ENCODE data around the gene CIDEC.
"Not testable (repeated sequence)": the region's sequence is repeated elsewhere in the genome, so short reads cannot be mapped to it uniquely, and the experiment has no call there.

CIDEC gene

DNA sequence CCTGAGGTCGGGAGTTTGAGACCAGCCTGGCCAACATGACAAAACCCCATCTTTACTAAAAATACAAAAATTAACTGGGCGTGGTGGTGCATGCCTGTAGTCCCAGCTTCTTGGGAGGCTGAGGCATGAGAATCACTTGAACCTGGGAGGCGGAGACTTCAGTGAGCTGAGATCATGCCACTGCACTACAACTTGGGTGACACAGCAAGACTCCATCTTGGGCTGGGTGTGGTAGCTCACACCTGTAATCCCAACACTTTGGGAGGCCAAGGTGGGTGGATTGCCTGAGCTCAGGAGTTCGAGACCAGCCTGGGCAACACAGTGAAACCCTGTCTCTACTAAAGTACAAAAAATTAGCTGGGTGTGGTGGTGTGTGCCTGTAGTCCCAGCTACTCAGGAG, 3.8 kb downstream of the CIDEC start:
- not testable (repeated sequence) for DNase-seq (ENCODE audit: low spot score)

GRCh38 chr3:9875448-9875847, 4.6 kb downstream of the CIDEC start:
- DNase-seq (ENCODE audit: low spot score), result no peak

GRCh38 chr3:9872067-9872466, 8.0 kb downstream of the CIDEC start:
- not testable (repeated sequence) for DNase-seq (ENCODE audit: low spot score)

- DNase-seq (ENCODE audit: low spot score), result no peak
These were observed 9.1 kb downstream of the CIDEC start for GRCh38 chr3:9870978-9871377.

- no peak for DNase-seq (ENCODE audit: low spot score)
These were observed 10.1 kb downstream of the CIDEC start for GRCh38 chr3:9869955-9870354.

DNA sequence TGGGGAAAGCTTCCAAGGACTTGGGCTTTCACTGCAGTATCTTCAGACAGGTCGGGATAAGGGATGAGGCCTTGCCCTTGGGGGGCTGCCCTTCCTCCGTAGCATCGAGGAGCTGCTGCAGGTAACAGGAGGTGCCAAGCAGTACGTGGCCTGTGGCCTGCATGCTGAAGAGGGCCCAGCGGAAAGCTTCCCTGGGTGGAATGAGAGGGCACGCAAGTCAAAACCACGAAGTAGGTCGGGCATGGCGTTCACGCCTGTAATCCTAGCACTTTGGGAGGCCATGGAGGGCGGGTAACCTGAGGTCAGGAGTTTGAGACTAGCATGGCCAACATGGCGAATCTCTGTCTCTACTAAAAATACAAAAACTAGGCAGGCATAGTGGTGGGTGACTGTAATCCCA, 12.9 kb downstream of the CIDEC start:
- no peak for DNase-seq (ENCODE audit: low spot score)

DNA sequence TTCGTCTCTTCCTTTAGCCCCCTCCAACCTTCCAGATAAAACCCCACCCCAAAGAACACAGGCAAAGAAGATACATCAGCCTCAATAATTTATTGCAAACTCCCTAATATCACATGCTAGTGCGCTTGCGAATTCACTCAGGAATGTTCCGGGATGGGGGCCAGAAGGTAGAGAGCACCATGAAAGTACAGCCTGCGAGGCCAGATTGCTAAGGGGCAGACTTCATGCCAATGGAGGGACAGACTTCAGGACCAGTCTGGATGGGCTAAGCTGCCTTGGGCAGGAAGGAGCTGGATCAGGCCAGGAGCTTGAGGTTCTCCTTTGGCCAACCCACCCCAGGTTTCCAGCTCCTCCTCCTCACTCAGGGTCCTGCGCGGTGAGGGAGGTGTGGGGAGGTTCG, 13.4 kb downstream of the CIDEC start:
- no peak for DNase-seq (ENCODE audit: low spot score)

DNA sequence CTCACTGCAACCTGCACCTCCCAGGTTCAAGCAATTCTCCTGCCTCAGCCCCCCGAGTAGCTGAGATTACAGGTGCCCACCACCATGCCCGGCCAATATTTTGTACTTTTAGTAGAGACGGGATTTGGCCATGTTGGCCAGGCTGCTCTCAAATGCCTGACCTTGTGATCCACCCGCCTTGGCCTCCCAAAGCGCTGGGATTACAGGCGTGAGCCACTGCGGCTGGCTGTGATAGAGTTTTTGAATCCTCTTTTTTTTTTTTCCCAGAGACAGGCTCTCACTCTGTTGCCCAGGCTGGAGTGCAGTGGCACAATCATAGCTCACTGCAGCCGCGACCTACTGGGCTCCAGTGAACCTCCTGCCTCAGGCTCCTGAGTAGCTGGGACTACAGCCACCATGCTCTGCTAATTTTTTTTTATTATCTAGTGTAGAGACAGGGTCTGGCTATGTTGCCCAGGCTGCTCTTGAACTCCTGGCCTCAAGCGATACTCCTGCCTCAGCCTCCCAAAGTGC, 14.9 kb downstream of the CIDEC start:
- DNase-seq (ENCODE audit: low spot score), result not testable (repeated sequence)

DNA sequence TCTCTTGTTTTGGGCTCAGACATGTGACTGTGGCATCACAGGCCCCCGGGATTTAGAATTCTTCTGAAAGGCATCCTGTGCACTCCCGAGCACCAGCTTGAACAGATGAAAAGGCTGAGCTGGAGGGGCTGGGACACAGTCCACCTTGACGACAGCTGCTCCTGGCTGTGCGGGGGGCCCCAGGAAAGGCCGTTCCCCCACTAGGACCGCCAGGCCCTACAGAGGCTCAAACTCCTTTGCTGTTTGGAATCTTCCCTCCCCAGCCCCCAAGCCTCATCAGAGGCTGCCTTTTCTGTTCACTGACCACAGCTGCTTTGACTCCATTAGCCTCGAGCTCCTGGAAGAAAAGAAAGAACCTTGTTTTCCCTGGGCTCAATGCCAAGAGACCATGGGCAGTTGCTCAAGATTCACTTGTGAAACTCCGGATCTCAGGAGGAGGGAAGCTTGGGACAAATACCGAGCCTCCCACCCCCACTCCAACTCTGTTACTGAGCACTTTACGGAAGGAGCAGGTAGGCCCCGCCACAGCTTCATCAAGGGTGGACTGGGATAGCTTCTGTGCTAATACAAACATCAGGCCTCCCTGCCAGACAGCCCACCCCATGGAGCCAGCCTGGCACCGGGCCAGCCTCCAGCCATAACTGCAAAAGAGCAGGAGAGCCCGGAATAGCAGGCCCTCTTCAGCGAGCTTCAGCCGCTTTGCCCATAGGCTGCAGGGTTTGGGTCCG, 15.7 kb downstream of the CIDEC start:
- DNase-seq (ENCODE audit: low spot score), result no peak

DNA sequence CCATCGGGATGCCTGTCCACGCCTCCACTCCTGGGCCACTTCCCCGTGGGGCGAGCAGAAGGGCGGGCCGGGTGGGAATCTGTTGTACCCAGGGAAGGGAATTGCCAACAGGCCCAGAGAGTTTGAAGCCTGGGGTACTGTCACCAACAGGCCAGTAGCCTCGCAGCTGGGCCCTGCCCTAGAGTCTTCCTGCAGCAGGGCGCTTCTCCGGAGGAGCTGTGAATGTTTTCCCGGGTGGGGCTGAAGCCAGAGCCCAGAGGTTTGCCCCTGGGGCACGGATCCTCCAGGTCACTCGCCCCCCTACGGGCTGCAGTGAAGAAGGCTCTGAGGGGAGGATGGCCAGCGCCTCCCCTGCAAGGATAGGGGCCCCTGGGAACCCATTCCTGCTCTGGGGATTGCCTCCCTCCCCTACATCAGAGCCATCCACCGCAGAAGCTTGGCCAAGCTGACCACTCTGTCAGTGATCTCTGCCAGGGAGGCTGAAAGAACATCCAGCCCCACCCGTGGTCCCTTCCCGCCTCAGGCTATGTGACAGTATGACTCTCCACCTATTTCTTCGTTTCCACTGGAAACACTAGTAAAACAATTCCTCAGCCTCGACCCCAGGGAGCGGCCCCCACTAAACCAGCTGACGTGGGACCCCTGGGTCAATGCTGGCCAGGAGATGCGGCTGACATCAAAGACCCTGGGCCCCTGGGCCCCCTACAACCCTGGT, 16.8 kb downstream of the CIDEC start:
- no peak for DNase-seq (ENCODE audit: low spot score)

DNA sequence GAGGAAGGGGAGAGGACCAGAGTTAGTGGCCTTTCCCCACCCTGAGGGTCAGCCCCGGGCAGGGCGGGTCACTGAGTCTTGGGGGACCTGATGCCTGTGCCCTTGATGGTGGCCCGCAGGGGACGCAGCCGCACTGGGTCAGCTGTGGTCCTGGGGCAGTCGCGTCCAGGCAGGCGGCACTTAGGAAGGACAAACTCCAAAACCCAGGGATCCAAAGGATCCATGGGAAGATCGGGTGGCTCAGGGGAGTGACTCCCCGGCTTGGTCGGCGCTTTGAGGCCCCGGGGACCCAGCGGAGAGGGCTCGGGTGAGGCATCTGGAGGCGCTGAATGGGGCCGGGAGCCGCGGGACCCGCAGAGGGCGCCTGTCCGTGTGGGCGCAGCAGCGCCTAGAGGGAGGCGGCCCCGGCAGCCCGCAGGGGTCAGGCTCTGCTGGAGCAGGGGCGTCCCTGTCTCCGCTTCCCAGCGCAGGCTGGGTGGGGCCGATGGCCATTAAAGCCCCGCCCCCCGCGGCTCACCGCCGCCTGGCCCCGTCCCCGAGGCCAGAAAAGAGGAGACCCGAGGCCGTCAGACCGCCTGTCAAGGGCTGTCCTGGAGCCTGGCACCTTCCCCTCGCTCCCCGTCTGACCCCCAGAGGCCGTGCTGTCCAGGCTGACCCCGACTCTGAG, 17.5 kb downstream of the CIDEC start:
- DNase-seq (ENCODE audit: low spot score), result no peak

- no peak for DNase-seq (ENCODE audit: low spot score)
These were observed 18.4 kb downstream of the CIDEC start for GRCh38 chr3:9861626-9862130.

DNA sequence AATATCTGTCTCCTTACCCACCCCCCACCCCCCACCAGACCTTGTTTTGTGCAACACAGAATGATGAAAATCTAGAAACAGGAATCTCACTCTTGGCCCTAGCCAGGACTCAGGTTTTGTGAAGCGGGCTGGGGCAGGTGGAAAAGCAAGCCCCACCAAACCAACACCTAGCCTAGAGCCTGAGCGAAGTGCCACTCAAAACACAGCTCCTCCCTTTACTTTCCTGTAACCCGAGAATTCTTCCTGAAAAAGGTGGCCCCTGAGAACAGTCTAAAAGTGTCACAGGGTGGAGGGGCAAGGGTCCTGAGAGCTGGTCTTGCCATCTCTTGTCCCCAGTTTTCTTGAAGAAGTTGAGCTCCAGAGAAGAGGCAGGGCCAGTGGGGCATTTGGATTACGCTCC, 18.9 kb downstream of the CIDEC start:
- DNase-seq (ENCODE audit: low spot score), result no peak

DNA sequence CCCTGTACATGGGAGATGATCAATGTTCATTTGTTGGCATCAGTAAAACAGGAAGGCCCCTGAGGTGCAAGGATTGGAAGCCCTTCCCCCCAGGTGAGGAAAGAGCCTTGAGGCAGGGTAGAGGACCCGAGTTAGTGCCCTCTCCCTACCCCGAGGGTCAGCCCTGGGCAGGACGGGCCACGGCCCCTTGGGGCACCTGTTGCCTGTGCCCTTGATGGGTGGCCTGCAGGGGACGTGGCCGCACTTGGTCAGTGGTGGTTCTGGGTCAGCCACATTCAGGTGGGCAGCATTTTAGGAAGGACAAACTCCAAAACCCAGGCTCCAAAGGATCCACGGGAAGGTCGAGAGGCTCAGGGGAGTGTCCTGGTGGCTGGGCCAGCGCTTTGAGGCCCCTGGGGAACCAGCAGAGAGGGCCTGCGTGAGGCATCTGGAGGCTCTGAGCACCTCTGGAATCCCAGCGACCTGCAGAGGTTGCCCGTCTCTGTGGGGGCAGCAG, 20.5 kb downstream of the CIDEC start:
- no peak for DNase-seq (ENCODE audit: low spot score)

GRCh38 chr3:9855594-9855993, 24.5 kb downstream of the CIDEC start:
- no peak for DNase-seq (ENCODE audit: low spot score)

GRCh38 chr3:9854291-9854940, 25.6 kb downstream of the CIDEC start:
- not testable (repeated sequence) for DNase-seq (ENCODE audit: low spot score)

DNA sequence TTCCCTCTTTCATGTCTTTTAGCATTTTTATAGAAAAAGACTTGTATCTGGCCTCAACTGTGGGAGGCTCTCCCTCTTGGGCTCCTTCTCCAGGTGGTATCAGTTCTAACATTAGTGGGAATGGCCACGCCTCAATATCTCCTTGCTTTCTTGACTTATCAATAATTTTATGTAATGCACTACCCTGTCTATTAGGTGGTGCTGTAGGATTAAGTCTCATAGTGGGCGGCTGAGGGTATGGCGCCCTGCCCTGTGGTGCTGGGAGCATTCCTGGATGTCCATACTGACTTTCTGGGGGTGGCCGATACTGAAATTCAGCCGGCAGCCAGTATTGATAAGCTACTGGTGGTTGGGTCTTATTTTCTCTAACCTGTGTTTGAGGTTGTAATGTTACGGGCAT, 27.5 kb downstream of the CIDEC start:
- no peak for DNase-seq (ENCODE audit: low spot score)

GRCh38 chr3:9851926-9852325, 28.1 kb downstream of the CIDEC start:
- DNase-seq (ENCODE audit: low spot score), result not testable (repeated sequence)

DNA sequence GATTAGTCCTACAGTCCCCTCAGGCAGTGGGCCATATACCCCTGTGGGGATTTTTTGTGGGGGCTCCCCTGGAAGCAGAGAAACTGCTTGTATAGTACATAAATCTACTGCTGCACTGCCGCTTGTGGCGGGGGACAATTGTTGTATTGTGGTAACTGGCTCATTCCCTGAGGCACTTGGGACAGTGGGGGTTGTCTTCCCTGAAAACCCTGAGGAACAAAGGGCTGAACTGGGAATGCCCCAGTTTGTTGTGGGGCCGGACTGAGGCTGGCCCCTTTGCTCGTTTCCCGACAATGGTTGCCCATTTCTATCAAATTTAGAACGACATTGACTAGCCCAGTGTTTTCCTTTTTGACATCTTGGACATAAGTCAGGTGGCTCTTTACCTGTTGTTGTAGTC, 28.7 kb downstream of the CIDEC start:
- DNase-seq (ENCODE audit: low spot score), result not testable (repeated sequence)

- DNase-seq (ENCODE audit: low spot score), result peak; percentile 45
These were observed 31.2 kb downstream of the CIDEC start for GRCh38 chr3:9848860-9849259.

DNA sequence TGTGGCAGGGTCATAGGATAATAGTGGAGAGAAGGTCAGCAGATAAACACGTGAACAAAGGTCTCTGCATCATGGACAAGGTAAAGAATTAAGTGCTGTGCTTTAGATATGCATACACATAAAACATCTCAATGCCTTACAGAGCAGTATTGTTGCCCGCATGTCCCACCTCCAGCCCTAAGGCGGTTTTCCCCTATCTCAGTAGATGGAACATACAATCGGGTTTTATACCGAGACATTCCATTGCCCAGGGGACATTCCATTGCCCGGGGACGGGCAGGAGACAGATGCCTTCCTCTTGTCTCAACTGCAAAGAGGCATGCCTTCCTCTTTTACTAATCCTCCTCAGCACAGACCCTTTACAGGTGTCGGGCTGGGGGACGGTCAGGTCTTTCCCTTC, 32.2 kb downstream of the CIDEC start:
- not testable (repeated sequence) for DNase-seq (ENCODE audit: low spot score)

DNA sequence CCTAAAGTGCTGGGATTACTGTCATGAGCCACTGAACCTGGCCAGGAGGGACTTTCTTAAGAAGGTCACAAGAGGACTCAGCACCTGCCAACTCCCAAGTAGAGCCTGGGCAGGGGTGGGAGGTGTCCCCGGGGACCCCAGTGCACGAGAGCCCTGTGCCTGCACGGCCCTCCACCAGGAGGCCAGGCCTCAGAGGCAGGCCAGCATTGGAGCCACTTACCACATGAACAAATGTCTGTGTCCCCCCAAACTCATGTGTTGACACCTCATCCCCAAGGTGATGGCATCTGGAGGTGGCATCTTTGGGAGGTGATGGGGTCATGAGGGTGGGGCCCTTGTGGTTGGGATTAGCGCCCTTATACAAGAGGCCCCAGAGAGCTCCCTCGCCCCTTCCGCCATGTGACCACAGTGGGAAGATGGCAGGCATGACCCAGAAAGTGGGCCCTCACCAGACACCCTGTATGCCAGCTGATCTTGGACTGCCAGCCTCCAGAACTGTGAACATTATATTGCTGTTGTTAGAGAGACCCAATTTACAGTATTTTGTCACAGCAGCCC, 33.0 kb downstream of the CIDEC start:
- DNase-seq (ENCODE audit: low spot score), result no peak

Measured in cerebellar cortex (tissue), 1 donor.